ENCODE results near the gene TIGD6. TPM values are rescaled to one million over a fixed set of nuclear protein-coding genes. Genes with fewer than 3 reads are reported as not detected.

The TIGD6 gene
- total RNA-seq, 2 experiments from 2014 or later, result 1.2 to 2.2 TPM

DNA sequence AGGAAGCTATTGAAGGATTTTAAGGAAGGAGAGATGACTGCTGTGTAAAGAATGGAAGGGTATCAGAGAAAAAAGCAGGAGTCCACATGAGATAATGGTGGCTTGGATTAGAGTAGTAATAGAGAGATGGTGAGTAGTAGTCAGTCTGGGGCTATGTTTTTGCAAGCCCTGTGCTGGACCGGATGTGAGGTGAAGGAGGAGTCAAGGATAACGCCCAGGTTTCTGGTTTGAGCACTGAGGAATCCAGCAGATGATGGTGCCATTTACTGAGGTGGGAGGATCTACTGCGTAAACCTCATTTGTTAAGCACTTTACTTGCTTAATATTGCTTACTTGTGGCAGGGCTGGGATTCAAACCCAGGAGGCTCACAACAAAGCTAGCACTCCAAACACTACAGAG lies 1.1 kb downstream of the TIGD6 start:
- TF ChIP-seq, protein P1, sequence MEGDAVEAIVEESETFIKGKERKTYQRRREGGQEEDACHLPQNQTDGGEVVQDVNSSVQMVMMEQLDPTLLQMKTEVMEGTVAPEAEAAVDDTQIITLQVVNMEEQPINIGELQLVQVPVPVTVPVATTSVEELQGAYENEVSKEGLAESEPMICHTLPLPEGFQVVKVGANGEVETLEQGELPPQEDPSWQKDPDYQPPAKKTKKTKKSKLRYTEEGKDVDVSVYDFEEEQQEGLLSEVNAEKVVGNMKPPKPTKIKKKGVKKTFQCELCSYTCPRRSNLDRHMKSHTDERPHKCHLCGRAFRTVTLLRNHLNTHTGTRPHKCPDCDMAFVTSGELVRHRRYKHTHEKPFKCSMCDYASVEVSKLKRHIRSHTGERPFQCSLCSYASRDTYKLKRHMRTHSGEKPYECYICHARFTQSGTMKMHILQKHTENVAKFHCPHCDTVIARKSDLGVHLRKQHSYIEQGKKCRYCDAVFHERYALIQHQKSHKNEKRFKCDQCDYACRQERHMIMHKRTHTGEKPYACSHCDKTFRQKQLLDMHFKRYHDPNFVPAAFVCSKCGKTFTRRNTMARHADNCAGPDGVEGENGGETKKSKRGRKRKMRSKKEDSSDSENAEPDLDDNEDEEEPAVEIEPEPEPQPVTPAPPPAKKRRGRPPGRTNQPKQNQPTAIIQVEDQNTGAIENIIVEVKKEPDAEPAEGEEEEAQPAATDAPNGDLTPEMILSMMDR (IDR thresholded peaks at IDR 0.05), result no peak
- no peaks in the 10 kb centered on the region for H3K27me3 Mint-ChIP-seq
- intact Hi-C loops (cut with micrococcal nuclease), result no loop called here
- CTCF ChIA-PET, result interaction anchor here (0.7 to 3.3 kb wide), 7 partner anchors 9 to 165 kb away, joined by 3 to 18 read pairs (median 3); no protein-coding TSS in a partner anchor
- peak overlapping the region; percentile 95 for H3K27ac Mint-ChIP-seq
- H3K9me3 Mint-ChIP-seq, result no peaks in the 10 kb centered on the region
- H3K36me3 Mint-ChIP-seq (ENCODE audit: low read depth), result peaks cover 19% of the 10 kb centered on the region
- H3K4me3 Mint-ChIP-seq, result peak overlapping the region; percentile 93
- POLR2A ChIA-PET, result interaction anchor here (3.3 kb wide), 1 partner anchor 39 kb away, joined by 36 read pairs; the partner anchor contains the start of gene SLC26A2
- peaks cover 37% of the 10 kb centered on the region for H3K4me1 Mint-ChIP-seq (ENCODE audit: low read depth)
- no peak for DNase-seq
- no peak for ATAC-seq

DNA sequence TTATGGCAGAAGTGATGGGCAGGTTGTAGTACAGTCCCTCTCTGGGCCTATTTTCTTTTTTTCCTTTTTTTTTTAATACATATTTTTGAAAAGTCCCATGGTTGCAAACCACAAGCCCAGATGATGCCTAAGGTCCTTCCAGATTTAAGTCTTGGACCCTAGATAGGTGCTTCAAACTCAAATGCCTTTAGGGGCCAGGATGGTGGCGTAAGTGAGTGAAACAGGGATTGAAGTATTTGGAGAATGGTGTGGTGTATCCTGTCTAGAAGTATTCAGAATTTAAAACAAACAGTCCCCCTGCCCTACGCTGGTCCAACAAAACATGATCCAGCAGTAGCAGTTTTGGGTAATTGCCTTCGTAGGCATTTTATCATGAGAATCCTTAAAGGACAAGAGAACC lies 2.2 kb downstream of the TIGD6 start:
- ATAC-seq, result no peak
- CTCF ChIA-PET, result interaction anchor here (1.2 to 3.3 kb wide), 2 partner anchors 8 to 39 kb away, joined by 5 to 18 read pairs; no protein-coding TSS in a partner anchor
- no peak overlapping the region for H3K4me3 Mint-ChIP-seq

DNA sequence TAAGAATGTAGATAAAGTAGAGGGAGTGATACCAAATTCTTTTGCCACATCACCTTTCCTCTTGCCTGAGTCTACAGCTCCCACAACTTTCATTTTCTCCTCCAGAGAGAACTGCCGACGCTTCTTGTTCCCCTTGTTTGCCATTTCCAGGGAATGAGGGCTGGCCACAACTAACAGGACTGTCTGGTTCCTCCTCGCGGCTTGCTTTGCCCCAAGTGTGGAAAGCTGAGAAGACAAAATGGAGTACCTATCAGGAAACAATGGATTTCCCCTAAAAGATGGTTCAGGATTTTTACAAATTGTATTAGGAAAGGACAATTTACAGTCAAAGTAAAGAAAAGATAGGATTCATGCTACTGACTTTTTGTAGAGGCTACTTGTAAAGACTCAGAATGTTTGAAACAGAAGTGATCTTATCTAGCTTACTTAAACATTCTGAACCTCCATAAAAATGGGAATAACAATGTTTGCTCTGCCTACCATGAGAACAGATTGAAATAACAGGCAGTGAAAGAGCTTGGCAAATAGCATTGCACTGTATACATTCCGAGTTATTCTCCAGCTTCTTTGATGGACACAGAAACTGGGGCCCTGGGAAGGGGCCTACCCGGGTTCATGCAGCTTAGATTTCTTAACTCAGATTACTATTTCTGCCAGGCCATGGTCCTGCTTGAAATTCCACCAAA lies 4.1 kb downstream of the TIGD6 start:
- H3K9me3 Mint-ChIP-seq, result no peaks in the 10 kb centered on the region
- no peak for DNase-seq
- no peak overlapping the region for H3K27ac Mint-ChIP-seq
- no peak for ATAC-seq
- POLR2A ChIA-PET, result no interaction called here
- intact Hi-C loops (cut with micrococcal nuclease), result no loop called here
- H3K36me3 Mint-ChIP-seq (ENCODE audit: low read depth), result peaks cover 2% of the 10 kb centered on the region
- no peaks in the 10 kb centered on the region for H3K27me3 Mint-ChIP-seq
- TF ChIP-seq, protein P1 (IDR thresholded peaks at IDR 0.05), result no peak
- H3K4me3 Mint-ChIP-seq, result no peak overlapping the region
- CTCF ChIA-PET, result interaction anchor here (0.7 to 8.0 kb wide), 3 partner anchors 144 to 265 kb away, joined by 3 to 163 read pairs (median 3); no protein-coding TSS in a partner anchor
- peaks cover 14% of the 10 kb centered on the region for H3K4me1 Mint-ChIP-seq (ENCODE audit: low read depth)

More for the DNA sequence above, 2.2 kb downstream of the TIGD6 start:
- Mint-ChIP-seq H3K4me1 (ENCODE audit: low read depth) (peaks cover 30% of the 10 kb centered on the region), H3K27me3 (no peaks in the 10 kb centered on the region), H3K9me3 (no peaks in the 10 kb centered on the region), H3K27ac (peak overlapping the region; percentile 7), H3K36me3 (ENCODE audit: low read depth) (peaks cover 12% of the 10 kb centered on the region)
- no peak for DNase-seq
- POLR2A ChIA-PET, result interaction anchor here (3.3 kb wide), 1 partner anchor 38 kb away, joined by 36 read pairs; the partner anchor contains the start of gene SLC26A2
- TF ChIP-seq, protein P1 (IDR thresholded peaks at IDR 0.05), result no peak
- intact Hi-C loops (cut with micrococcal nuclease), result no loop called here

DNA sequence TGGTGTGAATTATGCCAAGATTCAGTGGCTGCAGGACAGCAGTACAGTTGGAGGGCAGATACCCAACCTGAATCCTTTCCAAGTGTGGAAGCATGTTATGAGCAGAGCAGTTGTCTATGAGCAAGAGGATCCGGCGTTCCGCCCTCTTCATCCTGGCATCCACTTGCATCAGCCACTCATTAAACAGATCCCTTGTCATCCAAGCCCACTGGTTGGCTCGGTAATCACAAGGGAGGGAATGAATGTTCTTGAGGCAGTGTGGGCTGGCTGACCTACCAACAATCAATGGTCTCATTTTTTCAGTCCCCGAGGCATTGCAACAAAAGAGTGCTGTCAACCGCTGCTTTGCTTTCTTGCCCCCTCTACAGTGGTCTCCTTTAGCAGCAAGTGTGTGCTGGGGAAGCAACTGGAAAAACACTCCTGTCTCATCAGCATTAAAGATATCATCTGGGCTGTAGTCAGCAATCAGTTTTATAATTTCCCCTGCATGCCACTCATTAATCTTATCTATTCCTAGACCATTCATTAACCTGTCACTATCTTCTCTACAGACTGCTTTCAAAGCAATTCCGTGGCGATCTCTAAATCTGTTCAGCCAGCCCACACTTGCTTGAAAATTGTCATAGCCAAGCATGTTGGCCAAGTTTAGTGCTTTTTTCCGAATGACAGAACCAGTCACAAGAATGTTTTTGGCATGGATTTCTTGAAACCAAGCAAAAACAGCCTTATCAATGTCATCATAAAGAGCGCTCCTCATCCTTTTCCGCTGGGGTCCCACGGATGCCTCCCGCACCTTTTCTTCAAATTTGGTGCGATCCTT lies 4.9 kb downstream of the TIGD6 start:
- Mint-ChIP-seq H3K36me3 (ENCODE audit: low read depth) (peaks cover 2% of the 10 kb centered on the region), H3K27ac (no peak overlapping the region), H3K27me3 (no peaks in the 10 kb centered on the region), H3K4me1 (ENCODE audit: low read depth) (peaks cover 14% of the 10 kb centered on the region), H3K4me3 (no peak overlapping the region), H3K9me3 (no peaks in the 10 kb centered on the region)
- ChIA-PET POLR2A (no interaction called here), CTCF (interaction anchor here (8.0 kb wide), 1 partner anchor 164 kb away, joined by 163 read pairs; no protein-coding TSS in a partner anchor)
- intact Hi-C loops (cut with micrococcal nuclease), result no loop called here
- TF ChIP-seq, protein P1 (IDR thresholded peaks at IDR 0.05), result no peak
- DNase-seq, result no peak
- ATAC-seq, result no peak

All from activated CD8-positive, alpha-beta T cell treated with anti-CD3 and anti-CD28 coated beads for 36 hours (primary cell).